ENCODE data around the gene HES2.

- TF ChIP-seq CTCF (conservative IDR thresholded peaks at IDR 0.05 in 1 of 2, IDR thresholded peaks at IDR 0.05 in 1 of 2; ENCODE audit: extremely low read depth in 1 of 2, insufficient read depth in 1 of 2, low read depth in 1 of 2, low read length in 2 of 2) (no peak), EZH2 (IDR thresholded peaks at IDR 0.05; ENCODE audit: borderline replicate concordance, low read length) (no peak)
These were observed 30.3 kb upstream of the HES2 start for GRCh38 chr1:6450005-6450450.

Measured in mammary epithelial cell (primary cell).